Measurements from ENCODE around the gene NME9. TPM values are rescaled to one million over a fixed set of nuclear protein-coding genes. Genes with fewer than 3 reads are reported as not detected.
A peak's percentile ranks its signal among the peaks of the same experiment; 100 is the strongest.

NME9 gene
- total RNA-seq, 1 donor from 2014 or later = 0.30 TPM

DNA sequence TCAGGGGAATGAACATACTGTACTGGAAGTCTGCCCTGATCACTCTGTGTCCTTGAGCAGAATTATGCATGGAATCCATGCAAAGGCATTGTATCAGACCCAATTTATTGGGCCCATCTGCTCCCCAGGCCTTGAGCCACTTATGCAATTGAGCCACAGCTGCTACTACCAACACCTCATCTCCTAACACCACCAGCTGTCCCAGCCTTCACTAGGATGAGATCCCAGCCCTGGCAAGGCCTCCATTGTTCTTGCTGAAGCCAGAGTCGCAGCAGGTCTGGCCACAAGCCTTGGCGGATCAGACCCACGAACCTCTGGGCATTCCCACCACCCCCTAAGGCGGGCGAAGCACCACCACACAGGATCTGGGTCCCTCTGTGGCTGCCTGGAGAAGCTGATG, 9.2 kb upstream of the NME9 start:
- H3K27me3 Mint-ChIP-seq (ENCODE audit: low read depth) = peaks cover 4% of the 10 kb centered on the region
- H3K9me3 Mint-ChIP-seq = no peaks in the 10 kb centered on the region
- no peaks in the 10 kb centered on the region for H3K36me3 Mint-ChIP-seq (ENCODE audit: low read depth)
- intact Hi-C loops (cut with micrococcal nuclease) = no loop called here
- DNase-seq (ENCODE audit: low spot score) = no peak
- no peak overlapping the region for H3K27ac Mint-ChIP-seq
- no peak overlapping the region for H3K4me3 Mint-ChIP-seq (ENCODE audit: low read depth)
- no peaks in the 10 kb centered on the region for H3K4me1 Mint-ChIP-seq (ENCODE audit: low read depth)

DNA sequence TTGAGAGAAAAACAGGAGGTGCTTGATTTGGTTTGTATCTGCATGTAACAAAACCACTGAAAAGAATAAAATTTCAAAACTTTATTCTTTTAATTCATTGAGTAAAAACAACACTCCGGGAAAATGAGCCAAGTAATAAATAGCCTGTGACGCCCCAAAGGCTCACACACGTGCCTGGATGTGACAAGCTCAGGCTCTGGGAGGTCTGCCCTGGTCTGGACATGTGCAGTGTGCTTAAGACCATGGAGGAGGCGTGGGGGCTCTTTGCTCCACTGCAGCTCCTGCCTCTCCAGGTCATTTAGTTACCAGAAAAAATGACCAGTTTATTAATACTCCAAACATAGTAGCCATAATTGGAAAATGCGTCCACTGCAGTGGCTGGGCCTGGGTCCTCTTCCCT, 8.6 kb upstream of the NME9 start:
- H3K4me3 Mint-ChIP-seq (ENCODE audit: low read depth) = no peak overlapping the region
- no peaks in the 10 kb centered on the region for H3K4me1 Mint-ChIP-seq (ENCODE audit: low read depth)
- intact Hi-C loops (cut with micrococcal nuclease) = no loop called here
- H3K9me3 Mint-ChIP-seq = no peaks in the 10 kb centered on the region
- H3K27ac Mint-ChIP-seq = no peak overlapping the region
- H3K27me3 Mint-ChIP-seq (ENCODE audit: low read depth) = peaks cover 7% of the 10 kb centered on the region
- no peaks in the 10 kb centered on the region for H3K36me3 Mint-ChIP-seq (ENCODE audit: low read depth)
- no peak for DNase-seq (ENCODE audit: low spot score)

- H3K4me3 Mint-ChIP-seq (ENCODE audit: low read depth) = no peak overlapping the region
- DNase-seq (ENCODE audit: low spot score) = no peak
- no peak overlapping the region for H3K27ac Mint-ChIP-seq
- H3K4me1 Mint-ChIP-seq (ENCODE audit: low read depth) = no peaks in the 10 kb centered on the region
- H3K36me3 Mint-ChIP-seq (ENCODE audit: low read depth) = no peaks in the 10 kb centered on the region
- intact Hi-C loops (cut with micrococcal nuclease) = no loop called here
- H3K9me3 Mint-ChIP-seq = no peaks in the 10 kb centered on the region
- H3K27me3 Mint-ChIP-seq (ENCODE audit: low read depth) = peaks cover 9% of the 10 kb centered on the region
Measured at GRCh38 chr3:138336454-138336999, 6.9 kb upstream of the NME9 start.

- DNase-seq (ENCODE audit: low spot score) = no peak
- intact Hi-C loops (cut with micrococcal nuclease) = no loop called here
- no peak overlapping the region for H3K4me3 Mint-ChIP-seq (ENCODE audit: low read depth)
Measured at GRCh38 chr3:138334608-138335007, 5.0 kb upstream of the NME9 start.

DNA sequence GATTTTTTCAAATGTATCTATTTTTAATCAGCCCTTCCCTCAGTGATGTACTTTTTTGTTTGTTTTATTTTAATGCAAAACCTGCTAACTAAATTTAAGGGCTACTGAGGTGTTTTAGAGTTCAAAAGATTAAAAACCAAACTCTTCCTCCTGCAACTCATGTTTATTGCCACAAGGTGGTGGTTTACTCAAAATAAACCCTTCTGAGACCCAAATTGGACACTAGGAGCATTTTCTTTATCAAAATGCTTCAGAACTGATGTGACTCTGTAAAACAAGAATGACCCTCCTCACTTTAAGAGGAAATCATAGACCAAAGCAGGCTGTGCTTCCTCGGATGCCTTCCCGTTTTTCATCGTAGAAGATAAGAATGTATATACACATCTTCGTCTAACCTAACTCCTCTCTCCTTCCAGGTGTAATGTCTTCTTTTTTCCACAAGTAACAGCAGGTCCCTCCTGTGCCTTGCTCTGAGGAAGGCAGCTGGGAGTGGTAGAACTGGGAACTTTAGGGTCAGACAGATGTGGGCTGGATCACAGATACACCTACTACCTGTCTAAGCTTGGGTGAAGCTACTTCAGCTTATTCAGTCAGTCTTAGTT, 2.9 kb upstream of the NME9 start:
- intact Hi-C loops (cut with micrococcal nuclease) = no loop called here
- peaks cover 13% of the 10 kb centered on the region for H3K4me1 Mint-ChIP-seq (ENCODE audit: low read depth)
- H3K27ac Mint-ChIP-seq = no peak overlapping the region
- H3K9me3 Mint-ChIP-seq = no peaks in the 10 kb centered on the region
- H3K4me3 Mint-ChIP-seq (ENCODE audit: low read depth) = no peak overlapping the region
- H3K27me3 Mint-ChIP-seq (ENCODE audit: low read depth) = peaks cover 13% of the 10 kb centered on the region
- no peak for DNase-seq (ENCODE audit: low spot score)
- no peaks in the 10 kb centered on the region for H3K36me3 Mint-ChIP-seq (ENCODE audit: low read depth)

More at GRCh38 chr3:138334608-138335007, 5.0 kb upstream of the NME9 start:
- Mint-ChIP-seq H3K4me1 (ENCODE audit: low read depth) (peaks cover 4% of the 10 kb centered on the region), H3K36me3 (ENCODE audit: low read depth) (no peaks in the 10 kb centered on the region), H3K9me3 (no peaks in the 10 kb centered on the region), H3K27ac (no peak overlapping the region), H3K27me3 (ENCODE audit: low read depth) (peaks cover 14% of the 10 kb centered on the region)

- Mint-ChIP-seq H3K9me3 (no peaks in the 10 kb centered on the region), H3K27me3 (ENCODE audit: low read depth) (peaks cover 13% of the 10 kb centered on the region), H3K36me3 (ENCODE audit: low read depth) (no peaks in the 10 kb centered on the region), H3K4me1 (ENCODE audit: low read depth) (peaks cover 13% of the 10 kb centered on the region), H3K27ac (no peak overlapping the region), H3K4me3 (ENCODE audit: low read depth) (no peak overlapping the region)
- intact Hi-C loops (cut with micrococcal nuclease) = no loop called here
- no peak for DNase-seq (ENCODE audit: low spot score)
Measured at GRCh38 chr3:138331143-138331894, 1.7 kb upstream of the NME9 start.

GRCh38 chr3:138329984-138330293, 288 bp upstream of the NME9 start:
- DNase-seq (ENCODE audit: low spot score) = no peak
- intact Hi-C loops (cut with micrococcal nuclease) = loop anchor here (1.0 to 10.0 kb wide), 3 partner anchors 143 to 265 kb away; partner anchors contain the start of genes ARMC8 and CEP70
- H3K27ac Mint-ChIP-seq = peak overlapping the region; percentile 40
- peak overlapping the region; percentile 83 for H3K4me3 Mint-ChIP-seq (ENCODE audit: low read depth)
- peaks cover 13% of the 10 kb centered on the region for H3K27me3 Mint-ChIP-seq (ENCODE audit: low read depth)
- no peaks in the 10 kb centered on the region for H3K9me3 Mint-ChIP-seq
- no peaks in the 10 kb centered on the region for H3K36me3 Mint-ChIP-seq (ENCODE audit: low read depth)
- H3K4me1 Mint-ChIP-seq (ENCODE audit: low read depth) = peaks cover 14% of the 10 kb centered on the region

DNA sequence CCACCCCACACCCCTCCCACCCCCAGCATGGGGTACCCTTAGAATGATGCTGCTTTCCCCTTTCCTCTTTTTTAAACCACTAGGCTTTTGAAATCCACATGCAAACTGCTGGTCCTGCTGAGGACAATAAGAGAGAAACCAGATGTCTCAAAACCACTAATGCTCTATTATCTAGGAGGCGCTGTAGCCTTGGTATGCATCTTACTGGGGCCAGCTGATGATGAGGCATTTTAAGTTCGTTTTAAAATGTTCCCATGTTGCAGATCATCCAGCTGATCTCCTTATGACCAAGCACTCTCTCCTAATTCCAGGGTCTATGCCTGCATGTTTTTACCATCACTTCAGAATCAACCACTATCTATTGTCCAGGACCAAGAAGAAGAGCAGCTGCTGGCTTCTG, 1.3 kb downstream of the NME9 start:
- H3K36me3 Mint-ChIP-seq (ENCODE audit: low read depth) = no peaks in the 10 kb centered on the region
- intact Hi-C loops (cut with micrococcal nuclease) = loop anchor here (5.0 to 10.0 kb wide), 2 partner anchors 261 to 266 kb away; partner anchors contain the start of gene CEP70
- H3K9me3 Mint-ChIP-seq = no peaks in the 10 kb centered on the region
- H3K27ac Mint-ChIP-seq = no peak overlapping the region
- H3K27me3 Mint-ChIP-seq (ENCODE audit: low read depth) = peaks cover 10% of the 10 kb centered on the region
- DNase-seq (ENCODE audit: low spot score) = no peak
- H3K4me1 Mint-ChIP-seq (ENCODE audit: low read depth) = peaks cover 29% of the 10 kb centered on the region
- peak overlapping the region; percentile 76 for H3K4me3 Mint-ChIP-seq (ENCODE audit: low read depth)

DNA sequence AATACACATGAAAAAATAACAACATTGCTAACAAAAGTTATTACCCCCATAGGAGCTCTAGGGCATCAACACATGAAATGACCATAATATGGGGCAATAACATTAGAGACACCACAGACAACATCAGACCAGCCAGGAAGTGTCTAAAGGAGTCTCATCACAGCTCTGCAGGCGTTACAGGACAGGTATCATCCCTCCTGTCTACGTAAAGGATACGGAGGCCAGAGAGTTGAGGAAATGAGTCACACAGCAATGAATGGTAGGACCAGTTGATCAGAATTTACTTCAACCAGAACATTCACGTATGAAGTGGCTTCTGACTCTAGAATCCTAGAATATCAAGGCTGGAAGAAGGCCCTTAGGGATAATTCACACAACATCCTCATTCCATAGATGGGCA, 1.8 kb downstream of the NME9 start:
- intact Hi-C loops (cut with micrococcal nuclease) = loop anchor here (5.0 to 10.0 kb wide), 2 partner anchors 261 to 267 kb away; partner anchors contain the start of gene CEP70

DNA sequence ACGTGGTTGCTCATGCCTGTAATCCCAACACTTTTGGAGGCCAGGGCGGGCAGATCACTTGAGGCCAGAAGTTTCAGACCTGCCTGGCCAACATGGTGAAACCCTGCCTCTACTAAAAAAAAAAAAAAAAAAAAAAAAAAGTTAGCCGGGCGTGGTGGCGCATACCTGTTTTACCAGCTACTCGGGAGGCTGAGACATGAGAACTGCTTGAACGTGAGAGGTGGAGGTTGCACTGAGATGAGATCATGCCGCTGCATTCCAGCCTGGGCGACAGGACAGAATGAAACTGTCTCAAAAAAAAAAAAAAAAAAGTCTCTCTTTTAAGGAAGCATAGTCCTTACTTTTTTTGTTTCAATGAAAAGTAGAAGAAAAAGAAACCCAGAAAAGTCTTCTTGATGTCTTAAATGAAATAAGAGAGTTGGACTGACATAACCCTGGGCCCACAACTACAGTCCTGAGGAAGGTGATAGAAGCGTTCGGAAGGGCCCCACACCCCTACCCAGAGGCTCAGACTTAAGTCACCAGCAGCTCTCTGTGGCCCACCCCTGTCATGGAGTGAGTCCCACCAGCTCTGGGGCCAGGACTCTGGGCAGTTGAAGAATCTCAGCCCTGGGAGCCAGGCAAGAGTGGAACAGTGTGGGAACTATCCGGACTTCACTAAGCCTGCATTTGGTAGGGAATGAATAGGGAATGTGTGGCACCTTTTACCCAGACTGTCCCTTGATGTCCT, 2.6 kb downstream of the NME9 start:
- H3K9me3 Mint-ChIP-seq = no peaks in the 10 kb centered on the region
- no peak overlapping the region for H3K27ac Mint-ChIP-seq
- peaks cover 5% of the 10 kb centered on the region for H3K27me3 Mint-ChIP-seq (ENCODE audit: low read depth)
- intact Hi-C loops (cut with micrococcal nuclease) = loop anchor here (5.0 to 10.0 kb wide), 2 partner anchors 260 to 268 kb away; partner anchors contain the start of gene CEP70
- H3K36me3 Mint-ChIP-seq (ENCODE audit: low read depth) = no peaks in the 10 kb centered on the region
- peaks cover 31% of the 10 kb centered on the region for H3K4me1 Mint-ChIP-seq (ENCODE audit: low read depth)
- no peak overlapping the region for H3K4me3 Mint-ChIP-seq (ENCODE audit: low read depth)
- no peak for DNase-seq (ENCODE audit: low spot score)

More for the DNA sequence above, 1.8 kb downstream of the NME9 start:
- no peak for DNase-seq (ENCODE audit: low spot score)
- Mint-ChIP-seq H3K27ac (no peak overlapping the region), H3K27me3 (ENCODE audit: low read depth) (peaks cover 10% of the 10 kb centered on the region), H3K36me3 (ENCODE audit: low read depth) (no peaks in the 10 kb centered on the region), H3K9me3 (no peaks in the 10 kb centered on the region), H3K4me1 (ENCODE audit: low read depth) (peaks cover 29% of the 10 kb centered on the region), H3K4me3 (ENCODE audit: low read depth) (no peak overlapping the region)

GRCh38 chr3:138325990-138326389, 3.7 kb downstream of the NME9 start:
- Mint-ChIP-seq H3K9me3 (no peaks in the 10 kb centered on the region), H3K27ac (no peak overlapping the region), H3K4me3 (ENCODE audit: low read depth) (no peak overlapping the region), H3K4me1 (ENCODE audit: low read depth) (peaks cover 31% of the 10 kb centered on the region), H3K36me3 (ENCODE audit: low read depth) (no peaks in the 10 kb centered on the region), H3K27me3 (ENCODE audit: low read depth) (peaks cover 5% of the 10 kb centered on the region)
- intact Hi-C loops (cut with micrococcal nuclease) = loop anchor here (5.0 to 10.0 kb wide), 2 partner anchors 259 to 269 kb away; partner anchors contain the start of gene CEP70
- no peak for DNase-seq (ENCODE audit: low spot score)

- Mint-ChIP-seq H3K4me1 (ENCODE audit: low read depth) (peaks cover 26% of the 10 kb centered on the region), H3K36me3 (ENCODE audit: low read depth) (no peaks in the 10 kb centered on the region), H3K4me3 (ENCODE audit: low read depth) (no peak overlapping the region), H3K9me3 (no peaks in the 10 kb centered on the region), H3K27me3 (ENCODE audit: low read depth) (no peaks in the 10 kb centered on the region), H3K27ac (no peak overlapping the region)
- no peak for DNase-seq (ENCODE audit: low spot score)
- intact Hi-C loops (cut with micrococcal nuclease) = loop anchor here (10.0 kb wide), 1 partner anchor 271 kb away; the partner anchor contains the start of gene CEP70
Measured at GRCh38 chr3:138323971-138324370, 5.7 kb downstream of the NME9 start.
